Skin of body (tissue), 2 donors: Measurements from ENCODE around the gene ACTN1. TPM values are rescaled to one million over a fixed set of nuclear protein-coding genes. Genes with fewer than 3 reads are reported as not detected.

Experiments
- DNase-seq: peaks from one replicate; lab custom pipeline; 2025; lab: John Stamatoyannopoulos, UW
- total RNA-seq: library from RNA; depleted of rRNA; stranded (reverse); fragments of >200 nt; gene quantifications from one replicate; pipeline ENCODE4 v1.2.3, GENCODE V29; 2014

Gene ACTN1
- total RNA-seq, 1 donor from 2014 or later = 112 TPM

DNA sequence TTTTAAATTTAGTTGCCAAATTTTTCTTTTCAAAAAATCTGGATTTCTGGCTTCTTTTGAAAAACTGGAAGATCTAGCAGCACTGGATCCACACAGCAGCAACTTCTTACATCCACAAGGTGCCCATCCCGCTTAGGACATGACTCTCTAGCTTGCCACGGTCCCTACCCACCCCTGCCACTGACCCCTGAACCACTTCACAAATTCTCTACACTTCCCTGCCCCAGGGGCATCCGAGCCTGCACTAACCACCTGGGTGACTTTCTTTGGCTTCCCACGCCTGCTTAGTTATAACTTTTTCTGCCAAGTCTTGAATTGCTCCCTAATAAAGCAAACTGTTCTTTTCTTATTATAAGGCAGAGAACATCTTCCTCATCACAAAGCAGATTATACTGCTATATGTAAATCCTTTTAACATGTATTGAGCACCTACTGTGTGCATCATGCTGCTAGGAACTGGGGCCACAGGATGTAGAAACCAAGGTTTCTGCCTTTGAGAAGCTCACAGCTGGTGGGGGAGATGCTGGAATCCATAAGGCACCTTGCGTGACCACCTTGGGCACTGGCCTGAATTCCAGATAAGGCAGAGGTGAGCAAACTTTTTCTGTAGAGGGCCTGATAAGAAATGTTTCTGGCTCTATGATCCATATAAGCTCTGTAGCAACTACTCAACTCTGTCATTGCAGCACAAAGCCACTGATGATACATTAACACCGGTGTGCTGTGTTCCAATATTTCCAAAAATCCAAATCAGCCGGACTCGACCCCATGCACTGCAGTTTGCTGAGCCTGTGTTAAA, 59.8 kb downstream of the ACTN1 start:
- DNase-seq = no peak

DNA sequence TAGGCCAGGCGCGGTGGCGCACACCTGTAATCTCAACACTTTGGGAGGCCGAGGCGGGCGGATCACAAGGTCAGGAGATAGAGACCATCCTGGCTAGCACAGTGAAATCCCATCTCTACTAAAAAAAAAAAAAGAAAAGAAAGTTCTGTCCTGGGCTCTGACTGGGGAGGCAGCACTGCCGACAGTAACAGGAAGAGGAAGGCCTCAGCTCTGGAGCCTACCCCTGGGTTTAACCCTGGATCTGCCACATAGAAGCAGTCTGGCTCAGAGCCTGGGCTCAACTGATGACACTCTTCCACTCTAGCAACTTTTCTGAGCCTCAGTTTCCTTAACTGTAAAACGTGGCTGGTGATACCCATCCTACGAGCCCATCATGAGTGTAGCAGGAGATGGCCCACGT, 60.5 kb downstream of the ACTN1 start:
- DNase-seq = no peak

DNA sequence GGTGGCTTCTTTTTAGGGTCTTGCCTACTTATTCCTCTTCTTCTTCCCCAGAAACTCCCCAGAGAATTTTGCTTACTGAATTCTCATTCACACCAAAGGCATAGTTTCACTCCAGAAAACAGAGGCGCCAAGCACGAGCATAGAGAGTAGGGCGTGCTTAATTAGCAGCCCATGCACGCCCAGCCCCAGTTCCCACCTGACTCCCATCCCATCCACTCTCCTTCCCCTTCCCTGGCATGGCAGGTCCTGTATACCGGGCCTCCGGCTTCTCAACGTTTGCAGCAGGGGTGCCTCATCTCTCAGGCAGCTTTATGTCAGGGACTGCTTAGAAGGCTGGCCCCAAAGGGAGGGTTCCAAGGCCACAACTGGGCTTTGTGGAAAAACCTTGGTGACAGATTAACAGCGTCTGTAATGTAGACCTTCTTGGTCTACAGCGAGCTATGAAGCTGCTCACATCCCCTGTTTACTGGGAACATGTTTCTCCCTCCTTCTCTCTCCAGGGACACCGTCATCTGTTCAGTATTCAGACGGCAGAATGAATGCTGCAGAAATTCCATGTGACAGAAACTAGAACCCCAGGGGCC, 62.7 kb downstream of the ACTN1 start:
- DNase-seq = no peak

DNA sequence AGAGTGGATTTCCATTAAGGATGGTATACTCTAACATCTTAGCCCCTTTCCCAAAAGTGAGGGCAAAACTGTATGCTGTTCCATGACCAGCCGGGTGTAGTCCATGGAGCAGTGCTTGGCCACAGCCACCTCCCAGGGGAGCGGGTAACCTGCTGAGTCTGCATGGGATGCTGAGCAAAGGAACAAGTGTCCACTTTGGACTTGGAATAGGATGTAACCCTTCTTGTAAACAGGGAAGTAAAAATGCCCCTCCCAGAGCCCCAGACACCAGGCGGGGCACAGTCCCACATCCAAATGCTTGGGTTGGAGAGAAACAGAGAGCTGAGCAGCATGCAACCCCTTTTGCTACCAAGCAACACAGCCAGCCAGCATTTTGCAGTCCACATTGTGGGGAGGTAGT, 65.6 kb downstream of the ACTN1 start:
- no peak for DNase-seq

DNA sequence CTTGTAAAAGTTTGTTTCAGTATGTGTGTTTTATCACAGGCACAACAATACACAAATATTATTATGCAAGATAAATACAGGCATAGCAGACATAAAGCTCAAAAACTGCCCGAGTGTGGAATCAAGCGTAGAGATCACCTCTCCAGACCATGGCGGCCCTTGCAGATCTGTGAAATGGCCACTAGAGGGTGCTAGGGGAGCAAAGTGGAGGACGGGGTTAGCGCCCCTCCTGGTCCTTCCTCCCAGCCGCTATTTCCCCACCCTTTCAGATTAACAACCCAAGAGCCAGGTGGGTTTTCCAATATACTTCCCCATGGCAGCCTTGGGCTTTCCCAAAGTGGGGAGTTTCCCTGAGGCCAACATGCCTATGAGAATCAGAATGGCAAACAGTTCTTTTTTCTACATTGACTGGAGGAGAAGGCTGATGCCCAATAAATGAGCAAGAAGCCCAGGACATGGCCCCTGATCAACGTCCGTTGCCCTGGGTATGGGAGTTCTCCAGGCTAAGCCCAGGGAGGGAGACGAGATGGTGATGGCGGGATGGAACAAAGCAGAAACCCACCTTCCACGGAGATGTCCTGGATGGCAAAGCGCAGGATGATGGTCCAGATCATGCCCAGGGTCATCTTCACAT, 67.4 kb downstream of the ACTN1 start:
- DNase-seq = peak; percentile 62

DNA sequence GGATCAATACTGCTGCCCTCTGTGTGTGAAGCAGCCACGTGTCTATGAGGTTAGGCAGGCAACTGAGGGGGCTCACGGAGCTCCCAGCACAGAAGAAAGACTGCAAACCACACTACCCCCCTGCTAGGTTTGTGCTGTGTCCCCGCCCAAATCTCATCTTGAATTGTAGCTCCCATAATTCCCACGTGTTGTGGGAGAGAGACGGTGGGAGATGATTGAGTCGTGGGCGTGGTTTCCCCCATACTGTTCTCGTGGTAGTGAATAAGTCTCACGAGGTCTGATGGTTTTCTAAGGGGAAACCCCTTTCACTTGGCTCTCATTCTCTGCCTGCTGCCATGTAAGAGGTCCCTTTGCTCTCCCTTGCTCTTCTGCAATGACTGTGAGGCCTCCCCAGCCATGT, 68.6 kb downstream of the ACTN1 start:
- DNase-seq = no peak

DNA sequence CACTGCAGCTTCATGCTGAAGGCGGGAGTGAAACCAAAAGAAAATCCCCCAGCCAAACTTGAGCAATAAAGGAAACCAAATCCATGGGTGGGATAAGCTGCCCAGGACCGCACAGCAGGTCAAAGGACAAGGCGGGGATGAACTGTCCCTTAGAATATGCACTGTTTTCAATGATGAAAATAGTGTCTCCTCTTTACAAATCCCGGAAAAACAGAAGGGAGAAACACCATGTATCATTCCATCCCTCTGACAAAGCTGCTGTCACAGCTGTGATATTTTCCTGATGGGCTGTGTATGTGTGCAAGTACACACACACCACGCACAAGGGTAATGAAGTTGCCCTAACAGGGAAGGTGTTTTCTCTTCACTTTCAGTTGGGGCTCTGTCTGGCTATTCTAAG, 70.3 kb downstream of the ACTN1 start:
- DNase-seq = no peak

DNA sequence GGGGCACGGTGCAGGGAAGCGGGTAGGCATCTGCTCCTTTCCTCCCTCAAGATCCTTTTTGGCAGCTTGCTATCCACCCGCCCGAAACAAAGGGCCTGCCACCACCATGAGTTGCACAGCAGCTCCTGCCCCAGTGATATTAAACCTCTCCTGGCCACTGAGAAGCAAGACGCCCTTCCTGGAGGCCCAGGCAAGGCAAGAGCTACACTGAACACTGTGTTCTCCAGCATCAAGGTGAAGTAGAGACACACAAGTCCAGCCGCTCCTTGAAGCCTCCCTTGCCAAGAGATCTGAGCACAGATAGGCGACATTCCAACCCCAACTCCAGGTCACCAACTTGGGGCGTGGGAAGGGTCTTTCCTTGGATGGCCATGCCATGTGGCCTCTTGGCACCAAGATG, 70.9 kb downstream of the ACTN1 start:
- no peak for DNase-seq

DNA sequence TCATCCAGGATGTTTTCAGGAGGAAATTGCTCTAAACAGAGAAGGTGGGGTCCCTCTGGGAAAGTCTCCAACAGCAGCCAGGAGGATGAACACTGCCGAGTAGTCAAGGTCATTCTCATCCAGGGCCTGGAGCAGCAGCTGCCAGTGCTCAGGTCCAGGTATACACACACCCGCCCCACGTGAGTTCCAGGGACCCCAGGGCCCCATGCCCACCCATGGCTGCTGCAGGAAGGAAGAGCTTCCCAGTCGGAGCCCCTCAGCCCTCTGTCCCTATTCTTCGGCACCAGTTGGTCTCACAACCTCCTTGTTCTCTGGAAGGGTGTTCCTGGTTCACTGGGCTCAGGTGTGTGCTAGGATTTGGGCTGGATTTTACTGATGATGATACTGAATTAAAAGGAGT, 72.7 kb downstream of the ACTN1 start:
- DNase-seq = no peak

DNA sequence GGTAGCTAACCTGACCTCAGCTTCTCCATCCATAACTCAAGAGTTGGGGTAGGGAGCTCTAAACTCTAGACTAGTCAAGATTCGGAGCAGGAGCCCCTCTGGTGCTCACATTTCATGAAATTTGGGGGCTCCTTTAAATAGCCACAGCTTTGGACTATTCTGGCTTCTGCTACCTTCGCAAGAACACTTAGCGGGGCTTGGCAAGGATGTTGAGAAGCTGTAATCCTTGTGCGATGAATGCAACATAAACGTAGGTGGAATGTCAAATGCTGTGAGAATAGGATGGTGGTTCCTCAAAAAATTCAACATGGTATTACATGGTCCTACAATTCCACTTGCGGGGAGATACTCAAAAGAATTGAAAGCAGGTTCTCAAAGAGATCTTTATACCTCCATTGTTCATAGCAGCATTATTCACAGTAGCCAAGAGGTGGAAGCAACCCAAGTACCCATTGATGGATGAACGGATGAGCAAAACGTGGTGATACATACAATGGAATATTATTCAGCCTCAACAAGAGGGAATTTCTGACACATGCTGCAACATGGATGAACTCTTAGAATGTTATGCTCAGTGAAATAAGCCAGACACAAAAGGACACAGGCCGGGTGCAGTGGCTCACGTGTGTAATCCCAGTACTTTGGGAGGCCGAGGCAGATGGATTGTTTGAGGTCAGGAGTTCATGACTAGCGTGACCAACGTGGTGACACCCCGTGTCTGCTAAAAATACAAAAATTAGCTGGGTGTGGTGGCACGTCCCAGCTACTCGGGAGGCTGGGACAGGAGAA, 73.8 kb downstream of the ACTN1 start:
- no peak for DNase-seq

DNA sequence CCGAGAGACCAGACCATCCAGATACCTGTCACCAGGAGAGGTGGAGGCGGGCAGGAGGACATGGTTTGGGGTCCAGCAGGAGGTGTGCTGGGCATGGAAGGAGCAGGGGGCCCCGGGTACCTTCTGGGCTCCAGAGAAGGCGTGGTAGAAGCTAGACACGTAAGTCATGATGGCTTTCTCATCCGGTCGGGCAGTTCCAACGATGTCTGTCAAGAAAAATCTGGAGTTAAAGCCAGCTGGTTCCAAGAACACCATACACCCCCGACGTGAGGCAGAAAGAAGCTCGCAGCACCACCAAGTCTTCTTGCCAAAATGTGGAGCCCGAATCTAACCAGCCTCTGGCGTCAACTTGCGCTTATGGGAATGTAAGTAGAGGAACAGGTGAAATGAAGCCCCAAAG, 76.7 kb downstream of the ACTN1 start:
- no peak for DNase-seq

DNA sequence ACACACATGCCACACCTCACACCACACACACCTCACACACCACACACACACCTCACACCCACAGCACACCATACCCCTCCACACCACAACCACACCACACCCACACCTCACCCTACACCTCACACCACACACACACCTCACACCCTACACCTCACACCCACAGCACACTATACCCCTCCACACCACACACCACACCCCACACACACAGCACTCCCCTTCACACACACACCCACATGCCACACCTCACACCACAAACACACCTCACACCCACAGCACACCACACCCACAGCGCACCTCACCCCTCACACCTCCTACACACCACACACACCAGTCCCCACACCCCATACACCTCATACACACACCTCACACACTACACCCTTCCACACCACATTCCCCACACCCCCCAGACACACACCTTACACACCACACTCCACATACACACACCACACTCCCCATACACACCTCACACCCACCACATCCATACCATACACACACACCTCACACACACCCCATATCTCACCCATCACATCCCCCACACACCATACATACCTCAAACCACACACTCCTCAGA, 80.0 kb downstream of the ACTN1 start:
- DNase-seq = no peak

DNA sequence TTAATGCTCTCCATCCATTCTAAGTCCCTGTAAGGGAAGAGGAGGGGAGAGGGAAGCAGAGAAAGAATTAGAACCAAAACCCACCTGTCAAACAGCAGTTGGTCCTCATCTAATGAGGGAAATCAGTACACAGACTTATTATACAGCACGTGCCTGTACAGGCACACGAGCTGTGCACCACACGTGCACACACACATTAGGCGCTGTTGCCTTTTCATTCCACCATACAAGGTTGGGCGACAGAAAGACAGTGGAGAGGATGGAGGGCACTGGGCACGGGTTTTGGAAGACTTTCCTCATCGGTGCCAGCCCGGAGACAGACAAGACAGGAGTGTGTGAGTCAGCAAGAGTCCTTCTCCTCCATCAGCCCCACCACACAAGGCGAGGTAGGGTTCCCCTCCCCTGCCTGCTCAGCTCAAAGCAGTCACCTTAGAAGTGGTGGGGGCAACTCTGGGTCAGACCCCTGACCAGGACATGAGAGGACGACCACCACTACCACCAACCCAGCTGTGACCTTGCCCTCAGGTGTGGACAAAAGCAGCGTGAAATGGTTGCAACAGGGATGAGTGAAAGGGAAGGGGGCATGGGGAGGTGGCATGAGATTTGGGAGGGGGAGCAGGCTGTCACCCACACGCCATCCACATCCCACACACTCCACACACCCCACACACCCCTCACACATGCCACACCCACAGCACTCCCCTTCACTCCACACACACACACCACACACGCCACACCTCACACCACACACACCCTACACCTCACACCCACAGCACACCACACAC, 80.7 kb downstream of the ACTN1 start:
- DNase-seq = no peak

DNA sequence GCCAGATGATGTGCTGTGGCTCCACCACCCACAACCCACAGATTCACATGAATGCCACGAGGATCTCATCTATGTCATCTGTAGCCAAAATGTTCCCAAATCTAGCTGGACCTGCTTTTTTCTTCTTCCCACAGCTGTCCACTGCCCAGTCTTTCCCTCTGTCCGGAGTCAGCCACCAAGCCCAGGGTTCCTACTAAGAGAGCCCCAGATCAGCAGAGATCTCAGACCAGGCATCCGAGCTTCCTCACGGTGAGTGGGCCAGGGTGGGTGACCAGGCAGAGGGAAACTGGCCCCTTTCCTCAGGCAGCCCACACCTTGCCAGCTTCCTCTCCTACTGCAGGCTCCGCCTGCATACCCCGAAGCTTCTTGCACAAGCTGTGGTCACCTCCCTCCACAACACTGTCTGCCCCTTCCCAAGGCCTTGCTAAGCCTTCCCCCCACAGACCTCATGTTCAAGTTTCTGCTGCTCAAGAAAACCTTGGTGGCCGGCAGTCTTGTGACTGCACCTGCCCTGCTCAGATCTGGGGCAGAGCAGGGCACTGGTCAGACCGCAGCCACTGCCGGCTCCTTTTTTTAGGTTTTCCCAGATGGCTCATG, 81.4 kb downstream of the ACTN1 start:
- no peak for DNase-seq

DNA sequence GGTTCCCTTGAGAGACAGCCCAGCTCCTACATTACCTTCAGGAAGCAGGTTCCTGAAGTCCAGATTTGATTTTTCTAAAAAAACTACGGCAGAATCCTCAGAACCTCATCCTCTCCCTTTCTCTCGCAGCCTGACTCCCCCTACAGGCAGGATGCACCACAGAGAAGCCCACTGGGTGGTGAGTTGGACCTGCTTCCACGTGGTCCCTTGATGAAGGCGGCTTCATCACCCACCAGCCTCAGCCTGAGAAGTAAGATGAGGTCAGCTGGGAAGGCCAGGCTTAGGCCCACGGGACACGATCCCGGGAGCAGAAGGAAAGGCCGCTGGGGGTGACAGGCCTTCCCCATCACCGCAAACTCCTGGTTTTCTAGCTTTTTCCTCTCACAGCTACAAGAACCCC, 83.0 kb downstream of the ACTN1 start:
- DNase-seq = no peak

DNA sequence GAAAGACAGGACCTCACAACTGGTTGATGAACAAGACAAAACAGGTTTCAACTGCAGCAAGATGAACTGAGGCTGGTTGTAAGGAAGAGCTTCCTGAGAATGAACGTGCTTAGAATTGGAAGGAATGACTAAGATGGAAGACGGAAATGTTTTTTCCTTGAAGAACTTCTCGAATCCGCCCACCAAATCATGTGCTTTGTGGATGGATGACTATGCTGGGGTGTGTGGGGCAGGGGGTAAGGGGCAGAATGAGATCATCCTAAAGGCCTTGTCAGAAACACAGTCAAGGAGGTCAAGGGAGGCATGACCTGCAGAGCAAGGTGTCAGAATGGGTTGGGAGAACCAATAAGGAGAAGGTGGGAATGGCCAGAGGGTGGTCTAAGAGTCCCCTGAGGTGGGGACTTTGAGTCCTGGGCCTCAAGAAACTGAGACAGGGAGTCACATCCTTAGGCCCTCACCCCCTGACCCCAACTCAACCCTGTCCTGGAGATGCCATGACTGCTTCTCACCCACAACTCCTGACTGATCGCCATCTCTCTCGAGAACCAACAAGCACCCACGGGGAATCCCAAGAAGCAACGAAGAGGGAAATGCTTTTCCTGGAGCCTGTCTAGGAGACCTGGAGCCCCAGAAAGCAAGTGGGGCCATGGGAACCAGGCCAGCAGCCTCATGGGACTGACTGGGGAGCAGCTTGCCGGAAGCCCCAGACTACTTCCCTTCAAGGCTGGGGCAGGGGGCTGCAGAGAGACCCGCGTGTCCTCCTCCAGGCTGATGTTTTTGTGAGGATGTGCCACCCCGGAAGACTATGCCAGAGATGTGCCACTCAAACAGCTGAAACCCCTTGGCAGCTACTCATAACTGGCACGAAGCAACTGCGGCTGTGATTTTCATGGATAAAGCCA, 84.0 kb downstream of the ACTN1 start:
- DNase-seq = no peak

DNA sequence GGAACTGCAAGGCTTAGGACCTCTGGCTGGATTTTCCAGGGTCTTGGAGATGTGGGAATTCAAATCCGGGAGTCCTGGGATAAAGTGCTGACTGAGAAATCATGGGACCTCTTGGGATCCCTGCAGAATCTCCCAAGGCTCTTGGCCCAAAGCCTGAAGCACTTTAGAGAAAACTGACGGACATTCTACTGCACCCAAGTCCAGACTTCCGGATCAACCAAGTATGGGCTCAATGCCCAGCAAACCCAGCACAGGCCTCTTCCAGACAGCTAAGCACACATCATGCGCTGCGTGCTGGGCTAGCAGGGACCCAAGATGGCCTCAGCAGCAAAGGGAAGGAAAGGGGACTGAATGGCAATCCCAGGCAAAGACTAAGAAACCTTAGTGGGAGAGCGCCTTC, 85.0 kb downstream of the ACTN1 start:
- no peak for DNase-seq

DNA sequence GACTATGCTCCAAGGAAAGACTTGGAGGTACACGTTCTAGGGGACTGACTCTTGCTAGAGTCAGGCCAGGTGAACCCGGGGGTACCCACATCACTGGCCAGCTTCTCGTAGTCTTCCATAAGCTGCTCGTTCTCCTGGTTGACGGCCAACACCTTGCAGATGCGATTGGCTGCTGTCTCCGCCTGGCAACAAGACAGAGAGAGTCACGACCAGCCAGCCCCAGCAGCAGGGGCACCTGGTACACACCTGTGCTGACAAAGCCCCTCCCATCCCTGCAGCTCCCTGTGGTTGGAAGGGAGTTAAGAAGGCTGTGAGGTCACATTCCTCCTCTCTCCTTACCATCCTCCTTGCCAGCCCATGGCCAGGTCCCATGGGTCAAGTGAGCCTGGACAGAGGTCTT, 85.5 kb downstream of the ACTN1 start:
- no peak for DNase-seq

DNA sequence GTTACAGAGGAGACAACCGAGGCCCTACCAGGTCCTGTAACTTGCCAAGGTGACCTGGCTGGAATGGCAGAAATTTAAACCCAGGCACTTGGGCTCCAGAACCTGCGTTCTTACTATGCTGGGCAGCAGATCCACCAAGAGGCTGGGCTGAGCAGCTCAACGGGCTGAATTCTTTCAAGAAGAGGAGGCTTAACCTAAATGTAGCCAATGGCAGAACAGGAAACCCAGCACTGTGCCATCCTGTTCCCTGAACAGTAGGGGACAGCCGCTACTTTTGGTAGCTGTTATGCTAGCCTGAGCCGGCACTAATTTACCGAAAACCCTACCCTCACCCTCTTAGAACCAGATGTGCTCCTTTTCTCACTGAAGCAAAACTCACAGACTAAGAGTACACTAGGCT, 86.1 kb downstream of the ACTN1 start:
- no peak for DNase-seq
